ENCODE data around the gene EYA3.

The EYA3 gene

GRCh38 chr1:27967106-27967883 is 121.1 kb downstream of the EYA3 start:
- no peak for DNase-seq

- no peak for DNase-seq
These were observed 121.9 kb downstream of the EYA3 start for GRCh38 chr1:27966402-27967105.

- no peak for DNase-seq
These were observed 125.0 kb downstream of the EYA3 start for GRCh38 chr1:27963393-27963792.

GRCh38 chr1:27961646-27962221 is 126.7 kb downstream of the EYA3 start:
- DNase-seq = no peak

- DNase-seq = no peak
These were observed 127.4 kb downstream of the EYA3 start for GRCh38 chr1:27960762-27961645.

- DNase-seq = peak; percentile 77
These were observed 128.4 kb downstream of the EYA3 start, which contains the start of gene XKR8 for GRCh38 chr1:27959792-27960603. XKR8 (plus strand) TSS chr1:27959973; CDS start chr1:27960070, 97 bp downstream.

GRCh38 chr1:27958513-27958912 is 129.9 kb downstream of the EYA3 start:
- DNase-seq = no peak

- no peak for DNase-seq
These were observed 130.8 kb downstream of the EYA3 start for GRCh38 chr1:27957655-27958054.

GRCh38 chr1:27956761-27957160 is 131.6 kb downstream of the EYA3 start:
- no peak for DNase-seq

GRCh38 chr1:27955076-27955475 is 133.3 kb downstream of the EYA3 start:
- DNase-seq = no peak

- no peak for DNase-seq
These were observed 134.2 kb downstream of the EYA3 start for GRCh38 chr1:27954186-27954585.

- no peak for DNase-seq
These were observed 136.3 kb downstream of the EYA3 start for GRCh38 chr1:27952147-27952546.

- no peak for DNase-seq
These were observed 137.0 kb downstream of the EYA3 start for GRCh38 chr1:27951396-27951795.

GRCh38 chr1:27949027-27949426 is 139.4 kb downstream of the EYA3 start:
- DNase-seq = no peak

GRCh38 chr1:27945020-27945419 is 143.4 kb downstream of the EYA3 start:
- no peak for DNase-seq

GRCh38 chr1:27941671-27942540 is 146.5 kb downstream of the EYA3 start:
- DNase-seq = no peak

GRCh38 chr1:27940870-27941560 is 147.4 kb downstream of the EYA3 start:
- no peak for DNase-seq

GRCh38 chr1:27940297-27940696 is 148.1 kb downstream of the EYA3 start:
- DNase-seq = no peak

GRCh38 chr1:27938488-27938887 is 149.9 kb downstream of the EYA3 start:
- DNase-seq = no peak

- DNase-seq = no peak
These were observed 150.9 kb downstream of the EYA3 start for GRCh38 chr1:27937524-27937836.

- DNase-seq = no peak
These were observed 152.0 kb downstream of the EYA3 start for GRCh38 chr1:27936370-27936769.

Measured in NCI-H526 treated with DMSO at 0.1 percent for 48 hours (cell line).